ENCODE data around the gene DOK6. TPM values are rescaled to one million over a fixed set of nuclear protein-coding genes. Genes with fewer than 3 reads are reported as not detected.

Gene DOK6
- total RNA-seq, 1 experiment from 2014 or later = 0.45 TPM

- DNase-seq = no peak
- Histone ChIP-seq H3K4me3 (ENCODE audit: insufficient read depth, low read depth, low read length) (no peak overlapping the region), H3K27me3 (ENCODE audit: control insufficient read depth, insufficient read depth, low read length) (no peaks in the 10 kb centered on the region), H3K36me3 (replicated peaks; ENCODE audit: control insufficient read depth, insufficient read depth, low read length) (no peaks in the 10 kb centered on the region)
Measured at GRCh38 chr18:69684789-69685188, 284.1 kb downstream of the DOK6 start.

DNA sequence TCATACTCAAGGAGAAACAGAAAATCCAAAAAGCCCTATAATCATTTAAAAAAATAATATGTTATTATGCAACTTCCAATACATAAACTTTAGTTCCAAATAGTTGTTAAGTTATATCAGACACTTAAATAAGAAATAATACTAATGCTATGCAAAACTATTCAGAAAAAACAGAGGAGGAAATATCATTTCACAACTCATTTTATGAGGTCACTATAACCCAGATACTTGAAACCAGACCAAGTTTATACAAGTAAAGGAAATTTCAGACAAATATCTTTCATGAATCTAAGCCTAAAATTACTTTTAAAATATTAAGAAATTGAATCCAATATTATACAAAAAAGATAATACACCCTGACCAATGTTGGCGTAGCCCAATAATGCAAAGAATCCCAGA is 286.2 kb downstream of the DOK6 start:
- Histone ChIP-seq H3K36me3 (replicated peaks; ENCODE audit: control insufficient read depth, insufficient read depth, low read length) (no peaks in the 10 kb centered on the region), H3K27me3 (ENCODE audit: control insufficient read depth, insufficient read depth, low read length) (no peaks in the 10 kb centered on the region), H3K4me3 (ENCODE audit: insufficient read depth, low read depth, low read length) (no peak overlapping the region)
- no peak for DNase-seq

DNA sequence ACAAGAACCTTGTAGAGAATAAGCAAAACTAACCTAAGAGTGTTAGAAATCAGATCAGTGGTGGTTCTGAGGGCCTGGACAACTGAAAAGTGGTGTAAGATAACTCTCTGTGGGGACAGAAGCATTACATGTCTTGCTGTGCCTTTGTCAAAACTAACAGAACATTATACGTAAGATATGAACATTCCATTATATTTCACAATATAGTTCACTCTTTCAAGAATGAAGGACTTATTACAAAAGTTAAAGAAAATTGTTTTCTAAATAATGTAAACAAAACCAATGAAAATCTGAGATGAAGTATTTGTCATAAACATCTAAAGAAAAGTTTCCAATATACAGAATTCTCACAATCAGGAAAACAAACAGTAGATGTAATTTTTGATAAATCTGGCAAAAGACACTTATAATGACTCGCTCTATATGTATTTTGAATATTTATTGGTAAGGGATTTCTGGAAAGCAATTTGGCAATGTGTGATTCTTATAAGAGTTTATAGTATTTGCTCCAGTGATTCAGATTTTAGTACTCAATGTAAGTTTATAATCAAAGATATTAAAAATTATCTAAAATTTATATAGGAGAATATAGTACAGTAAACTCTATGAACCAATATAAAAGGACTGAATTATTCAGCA is 288.6 kb downstream of the DOK6 start:
- H3K27me3 ChIP-seq (ENCODE audit: control insufficient read depth, insufficient read depth, low read length) = no peaks in the 10 kb centered on the region
- H3K36me3 ChIP-seq (replicated peaks; ENCODE audit: control insufficient read depth, insufficient read depth, low read length) = no peaks in the 10 kb centered on the region
- H3K4me3 ChIP-seq (ENCODE audit: insufficient read depth, low read depth, low read length) = no peak overlapping the region
- DNase-seq = no peak

DNA sequence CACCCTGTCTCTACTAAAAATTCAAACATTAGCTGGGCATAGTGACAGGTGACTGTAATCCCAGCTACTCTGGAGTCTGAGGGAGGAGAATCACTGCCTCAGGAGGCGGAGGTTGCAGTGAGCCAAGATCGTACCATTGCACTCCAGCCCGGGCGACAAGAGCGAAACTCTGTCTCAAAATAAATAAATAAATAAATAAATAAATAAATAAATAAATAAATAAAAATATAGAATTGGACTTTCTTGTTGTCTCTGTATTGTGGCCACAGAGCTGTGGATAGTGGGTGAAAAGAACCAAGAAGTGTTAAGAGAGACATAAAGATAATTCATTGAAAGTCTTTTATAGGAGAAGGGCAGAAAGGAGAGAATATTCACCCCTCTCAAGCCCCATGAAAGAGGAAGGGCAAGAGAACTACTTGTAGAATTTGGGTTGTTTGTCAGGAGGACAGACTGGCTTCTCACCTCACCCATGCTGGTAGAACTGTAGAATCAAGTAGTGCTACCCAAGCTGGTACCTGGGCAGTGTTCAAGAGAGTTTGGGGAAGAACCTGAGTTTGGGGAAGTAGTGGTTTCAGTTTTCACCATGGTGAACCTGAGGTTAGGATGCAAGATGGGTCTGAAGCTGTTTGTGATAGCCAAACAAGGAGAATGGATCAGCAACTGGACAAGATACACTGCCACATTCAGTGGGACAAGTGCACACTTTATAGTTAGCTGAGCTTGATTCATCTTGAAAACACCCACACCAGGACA is 290.5 kb downstream of the DOK6 start:
- H3K27me3 ChIP-seq (ENCODE audit: control insufficient read depth, insufficient read depth, low read length) = no peaks in the 10 kb centered on the region
- H3K4me3 ChIP-seq (ENCODE audit: insufficient read depth, low read depth, low read length) = no peak overlapping the region
- no peak for DNase-seq
- no peaks in the 10 kb centered on the region for H3K36me3 ChIP-seq (replicated peaks; ENCODE audit: control insufficient read depth, insufficient read depth, low read length)

DNA sequence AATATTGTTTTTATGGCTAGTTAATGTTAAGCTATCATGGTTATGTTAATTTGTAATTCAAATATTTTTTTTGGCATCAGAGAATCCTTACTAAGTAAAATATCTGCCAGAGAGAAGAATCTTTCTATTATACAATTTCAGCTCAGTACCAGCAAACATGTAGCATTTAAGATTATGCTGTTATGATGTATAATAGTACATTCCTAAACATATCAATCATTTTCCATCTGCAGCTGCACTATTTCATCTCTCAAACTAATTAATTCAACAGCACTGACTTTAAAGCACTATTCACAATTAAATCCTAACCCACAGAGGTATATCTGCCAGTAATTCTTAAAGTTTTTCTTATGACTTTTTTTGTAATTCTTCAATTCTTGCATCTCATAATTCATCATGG is 296.4 kb downstream of the DOK6 start:
- no peak overlapping the region for H3K4me3 ChIP-seq (ENCODE audit: insufficient read depth, low read depth, low read length)
- no peaks in the 10 kb centered on the region for H3K36me3 ChIP-seq (replicated peaks; ENCODE audit: control insufficient read depth, insufficient read depth, low read length)
- DNase-seq = no peak
- no peaks in the 10 kb centered on the region for H3K27me3 ChIP-seq (ENCODE audit: control insufficient read depth, insufficient read depth, low read length)

DNA sequence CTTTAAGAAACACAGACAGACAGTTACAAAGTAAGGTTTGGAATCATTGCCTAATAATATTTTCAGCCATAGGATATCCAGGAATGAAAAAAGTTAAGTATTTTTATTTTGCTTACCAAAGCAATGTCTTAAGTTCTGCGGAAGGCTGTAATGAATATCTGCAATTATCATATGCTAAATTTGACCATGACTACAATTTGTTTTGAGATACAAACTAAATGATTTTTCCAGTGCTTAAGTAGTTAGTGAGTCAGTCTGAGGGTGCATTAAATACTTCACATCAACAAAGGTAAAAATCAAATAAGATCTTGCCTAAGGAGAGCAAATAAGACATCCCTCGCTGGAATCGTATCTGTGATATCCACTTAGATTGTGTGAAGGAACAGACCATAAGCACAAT is 297.0 kb downstream of the DOK6 start:
- H3K36me3 ChIP-seq (replicated peaks; ENCODE audit: control insufficient read depth, insufficient read depth, low read length) = no peaks in the 10 kb centered on the region
- DNase-seq = no peak
- no peaks in the 10 kb centered on the region for H3K27me3 ChIP-seq (ENCODE audit: control insufficient read depth, insufficient read depth, low read length)
- H3K4me3 ChIP-seq (ENCODE audit: insufficient read depth, low read depth, low read length) = no peak overlapping the region

- DNase-seq = no peak
- no peaks in the 10 kb centered on the region for H3K36me3 ChIP-seq (replicated peaks; ENCODE audit: control insufficient read depth, insufficient read depth, low read length)
Measured at GRCh38 chr18:69701305-69701704, 300.6 kb downstream of the DOK6 start.

GRCh38 chr18:69703461-69703860 is 302.8 kb downstream of the DOK6 start:
- H3K36me3 ChIP-seq (replicated peaks; ENCODE audit: control insufficient read depth, insufficient read depth, low read length) = no peaks in the 10 kb centered on the region
- no peak for DNase-seq
- H3K4me3 ChIP-seq (ENCODE audit: insufficient read depth, low read depth, low read length) = no peak overlapping the region
- H3K27me3 ChIP-seq (ENCODE audit: control insufficient read depth, insufficient read depth, low read length) = peaks cover 4% of the 10 kb centered on the region; the same call in 1 of the 2 replicates

More at GRCh38 chr18:69701305-69701704, 300.6 kb downstream of the DOK6 start:
- Histone ChIP-seq H3K27me3 (ENCODE audit: control insufficient read depth, insufficient read depth, low read length) (peaks cover 2% of the 10 kb centered on the region; the same call in 1 of the 2 replicates), H3K4me3 (ENCODE audit: insufficient read depth, low read depth, low read length) (no peak overlapping the region)

DNA sequence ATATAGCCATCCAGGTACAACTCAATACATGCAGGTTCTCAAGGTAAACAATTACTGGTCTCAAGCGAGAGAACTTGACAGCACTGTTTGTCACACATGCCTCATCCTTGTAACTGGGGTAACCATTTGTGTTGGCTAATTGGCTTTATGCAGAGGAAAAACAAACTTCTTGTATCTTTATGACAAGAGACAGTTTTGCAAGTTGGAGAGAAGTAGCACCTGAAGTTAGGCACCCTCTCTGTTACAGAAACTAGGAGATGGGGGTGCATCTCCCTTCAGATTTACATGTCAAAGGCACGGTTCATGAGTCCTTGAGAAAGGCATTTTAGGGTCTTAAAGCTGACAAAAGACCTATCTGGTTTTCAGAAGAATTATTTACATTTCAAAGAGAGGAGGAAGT is 305.3 kb downstream of the DOK6 start:
- H3K4me3 ChIP-seq (ENCODE audit: insufficient read depth, low read depth, low read length) = no peak overlapping the region
- no peaks in the 10 kb centered on the region for H3K36me3 ChIP-seq (replicated peaks; ENCODE audit: control insufficient read depth, insufficient read depth, low read length)
- H3K27me3 ChIP-seq (ENCODE audit: control insufficient read depth, insufficient read depth, low read length) = peaks cover 4% of the 10 kb centered on the region; the same call in 1 of the 2 replicates
- DNase-seq = peak; percentile 39

DNA sequence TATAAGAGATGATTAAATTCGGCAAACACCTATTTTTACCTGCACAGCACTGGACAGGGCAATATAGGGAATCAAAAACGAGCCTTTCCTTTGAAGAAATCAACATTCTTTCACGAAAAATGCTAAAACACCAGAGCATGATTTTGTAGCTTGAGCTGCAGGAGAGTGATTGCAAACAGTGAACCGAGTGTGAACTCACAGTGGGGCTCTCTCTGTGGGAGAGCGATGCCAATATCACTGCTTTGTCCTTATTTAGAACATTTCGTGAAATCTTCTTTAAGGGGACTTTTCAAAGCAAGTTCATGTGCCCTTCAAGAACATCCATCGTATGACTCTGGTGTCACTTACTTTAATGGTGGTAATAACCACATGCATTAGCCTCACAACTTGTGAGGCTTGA is 308.2 kb downstream of the DOK6 start:
- no peak for DNase-seq
- H3K36me3 ChIP-seq (replicated peaks; ENCODE audit: control insufficient read depth, insufficient read depth, low read length) = no peaks in the 10 kb centered on the region

DNA sequence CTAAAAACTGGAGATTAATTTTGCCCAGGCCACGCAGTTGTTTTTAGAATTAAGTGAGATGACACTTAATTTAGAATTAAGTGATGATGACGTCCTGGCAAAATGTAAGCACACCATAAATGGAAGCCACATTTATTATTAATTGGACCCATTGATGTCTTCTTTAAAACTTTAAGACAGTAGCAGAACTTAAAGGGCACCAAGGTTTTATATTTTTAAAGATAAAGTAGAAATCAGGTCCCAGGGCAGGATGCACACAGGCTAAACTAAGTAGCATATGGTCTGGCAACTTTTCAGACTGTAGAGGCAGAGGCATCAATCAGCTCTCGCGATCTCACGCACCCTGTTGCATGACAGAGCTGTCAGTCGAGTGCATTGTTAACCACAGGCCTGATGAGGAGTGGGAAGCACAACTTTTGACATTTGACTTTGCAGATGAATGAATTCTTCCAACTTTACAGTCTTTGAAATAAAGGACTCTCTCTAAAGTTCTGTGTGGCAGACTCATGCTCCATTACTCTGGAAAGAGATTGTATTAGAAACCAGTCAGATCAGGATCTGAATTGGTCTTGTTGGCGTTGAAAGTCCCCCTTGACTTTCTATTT is 314.6 kb downstream of the DOK6 start:
- DNase-seq = no peak
- no peak overlapping the region for H3K4me3 ChIP-seq (ENCODE audit: insufficient read depth, low read depth, low read length)
- no peaks in the 10 kb centered on the region for H3K36me3 ChIP-seq (replicated peaks; ENCODE audit: control insufficient read depth, insufficient read depth, low read length)
- no peaks in the 10 kb centered on the region for H3K27me3 ChIP-seq (ENCODE audit: control insufficient read depth, insufficient read depth, low read length)

More for the DNA sequence above, 308.2 kb downstream of the DOK6 start:
- Histone ChIP-seq H3K4me3 (ENCODE audit: insufficient read depth, low read depth, low read length) (no peak overlapping the region), H3K27me3 (ENCODE audit: control insufficient read depth, insufficient read depth, low read length) (peaks cover 2% of the 10 kb centered on the region; the same call in 1 of the 2 replicates)

DNA sequence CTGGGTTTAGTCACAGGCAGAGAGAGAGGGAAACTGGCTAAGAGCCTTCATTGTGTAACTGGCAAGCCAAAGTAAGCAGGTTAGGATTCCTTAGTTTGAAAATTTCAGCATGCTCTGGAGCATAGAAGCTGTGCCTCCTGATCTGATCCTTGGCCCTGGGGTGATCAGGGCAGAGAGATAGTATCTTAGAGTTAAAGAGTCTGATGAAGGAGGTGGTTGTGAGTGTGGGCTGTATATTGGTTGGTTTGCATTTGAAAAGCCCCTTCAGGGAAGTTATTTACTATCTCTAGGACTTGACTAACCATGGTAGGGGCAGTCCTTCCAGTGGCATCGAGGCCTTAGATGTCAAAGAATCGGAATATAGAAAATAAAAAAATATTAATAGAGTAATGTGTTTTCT is 316.9 kb downstream of the DOK6 start:
- H3K27me3 ChIP-seq (ENCODE audit: control insufficient read depth, insufficient read depth, low read length) = no peaks in the 10 kb centered on the region
- DNase-seq = no peak
- H3K4me3 ChIP-seq (ENCODE audit: insufficient read depth, low read depth, low read length) = no peak overlapping the region
- no peaks in the 10 kb centered on the region for H3K36me3 ChIP-seq (replicated peaks; ENCODE audit: control insufficient read depth, insufficient read depth, low read length)

DNA sequence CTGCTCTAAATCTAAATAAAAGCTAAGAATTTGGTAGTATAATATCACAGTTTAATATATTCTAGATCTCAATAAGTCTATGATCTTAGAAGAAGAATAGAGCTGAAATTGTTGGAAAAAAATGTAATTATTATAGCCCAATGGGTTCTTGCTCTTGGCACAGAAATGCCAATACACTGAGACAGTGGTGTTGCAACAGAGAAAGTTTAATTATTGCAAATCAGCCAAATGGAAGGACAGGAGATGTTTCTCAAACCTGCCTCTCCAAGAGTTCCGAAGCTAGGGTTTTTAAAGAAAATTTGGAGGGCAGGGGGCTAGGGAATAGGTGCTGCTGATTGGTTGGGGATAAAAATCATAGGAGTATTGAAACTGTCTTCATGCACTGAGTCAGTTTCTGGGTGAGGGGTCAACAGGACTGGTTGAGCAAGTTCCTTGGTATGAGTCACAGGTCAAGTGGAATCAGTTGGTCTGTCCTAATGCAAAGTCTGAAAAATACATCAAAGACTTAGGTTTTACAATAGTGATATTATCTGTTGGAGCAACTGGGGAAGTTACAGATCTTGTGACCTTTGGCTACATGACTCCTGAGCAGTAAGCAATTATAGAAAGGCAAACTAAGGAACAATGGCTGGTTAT is 318.3 kb downstream of the DOK6 start:
- Histone ChIP-seq H3K36me3 (replicated peaks; ENCODE audit: control insufficient read depth, insufficient read depth, low read length) (no peaks in the 10 kb centered on the region), H3K4me3 (ENCODE audit: insufficient read depth, low read depth, low read length) (no peak overlapping the region), H3K27me3 (ENCODE audit: control insufficient read depth, insufficient read depth, low read length) (no peaks in the 10 kb centered on the region)
- DNase-seq = no peak

GRCh38 chr18:69720422-69720821 is 319.7 kb downstream of the DOK6 start:
- H3K36me3 ChIP-seq (replicated peaks; ENCODE audit: control insufficient read depth, insufficient read depth, low read length) = no peaks in the 10 kb centered on the region
- no peak overlapping the region for H3K4me3 ChIP-seq (ENCODE audit: insufficient read depth, low read depth, low read length)
- no peaks in the 10 kb centered on the region for H3K27me3 ChIP-seq (ENCODE audit: control insufficient read depth, insufficient read depth, low read length)
- DNase-seq = no peak

- Histone ChIP-seq H3K4me3 (ENCODE audit: insufficient read depth, low read depth, low read length) (no peak overlapping the region), H3K27me3 (ENCODE audit: control insufficient read depth, insufficient read depth, low read length) (no peaks in the 10 kb centered on the region)
- no peak for DNase-seq
Measured at GRCh38 chr18:69723434-69723833, 322.7 kb downstream of the DOK6 start.

More at GRCh38 chr18:69723434-69723833, 322.7 kb downstream of the DOK6 start:
- H3K36me3 ChIP-seq (replicated peaks; ENCODE audit: control insufficient read depth, insufficient read depth, low read length) = no peaks in the 10 kb centered on the region
